ENCODE data around the gene RPIA.

The RPIA gene

GRCh38 chr2:88713408-88713807 lies 21.9 kb downstream of the RPIA start:
- DNase-seq (ENCODE audit: insufficient read length, low spot score) (no peak), FAIRE-seq (no peak)
- TF ChIP-seq CTCF (IDR thresholded peaks at IDR 0.05; ENCODE audit: insufficient read depth, missing control alignments) = no peak

GRCh38 chr2:88714667-88715066 lies 23.2 kb downstream of the RPIA start:
- DNase-seq (ENCODE audit: insufficient read length, low spot score) (no peak), FAIRE-seq (no peak)
- TF ChIP-seq CTCF (IDR thresholded peaks at IDR 0.05; ENCODE audit: insufficient read depth, missing control alignments) = no peak

GRCh38 chr2:88720399-88720798 lies 28.9 kb downstream of the RPIA start:
- FAIRE-seq (no peak), DNase-seq (ENCODE audit: insufficient read length, low spot score) (no peak)
- no peak for TF ChIP-seq CTCF (IDR thresholded peaks at IDR 0.05; ENCODE audit: insufficient read depth, missing control alignments)

GRCh38 chr2:88721268-88721667 lies 29.8 kb downstream of the RPIA start:
- DNase-seq (ENCODE audit: insufficient read length, low spot score) (no peak), FAIRE-seq (no peak)
- TF ChIP-seq CTCF (IDR thresholded peaks at IDR 0.05; ENCODE audit: insufficient read depth, missing control alignments) = no peak

- no peak for TF ChIP-seq CTCF (IDR thresholded peaks at IDR 0.05; ENCODE audit: insufficient read depth, missing control alignments)
- DNase-seq (ENCODE audit: insufficient read length, low spot score) = no peak
- FAIRE-seq = no peak
Observed at GRCh38 chr2:88724643-88725332, 33.3 kb downstream of the RPIA start.

GRCh38 chr2:88729061-88729745 lies 37.7 kb downstream of the RPIA start:
- DNase-seq (ENCODE audit: insufficient read length, low spot score) = no peak
- no peak for FAIRE-seq
- no peak for TF ChIP-seq CTCF (IDR thresholded peaks at IDR 0.05; ENCODE audit: insufficient read depth, missing control alignments)

All from D721Med (cell line).